ENCODE results near the gene SEC23A. TPM values are rescaled to one million over a fixed set of nuclear protein-coding genes. Genes with fewer than 3 reads are reported as not detected.
"Not testable (repeated sequence)": the region's sequence is repeated elsewhere in the genome, so short reads cannot be mapped to it uniquely, and the experiment has no call there.

Gene SEC23A
- total RNA-seq, 4 donors from 2014 or later: 88.6 to 290 (median 162) TPM

- H3K4me3 ChIP-seq: no peak overlapping the region
- TF ChIP-seq EP300 (IDR thresholded peaks at IDR 0.05; ENCODE audit: low read depth) (no peak), POLR2AphosphoS5 (IDR thresholded peaks at IDR 0.05) (no peak), POLR2A (IDR thresholded peaks at IDR 0.05) (no peak), CTCF (IDR thresholded peaks at IDR 0.05) (no peak)
- no peak overlapping the region for H3K27ac ChIP-seq
- H3K9me3 ChIP-seq: no peaks in the 10 kb centered on the region
- no peaks in the 10 kb centered on the region for H3K27me3 ChIP-seq
- no peaks in the 10 kb centered on the region for H3K4me1 ChIP-seq
- H3K36me3 ChIP-seq: no peaks in the 10 kb centered on the region
- intact Hi-C loops (cut with DNase I; ENCODE audit: low total_unique reads): no loop called here
- in situ Hi-C loops (cut with MboI; ENCODE audit: low pct_ligation_motif_present in 1 of 4, low pct_unique_long_range_greater_than_20kb in 1 of 4, low sequenced_read_pairs in 3 of 4): loop anchor here (10.0 to 25.0 kb wide), 2 partner anchors 291 to 304 kb away; no protein-coding TSS in a partner anchor
- WGBS, 2 donors (ENCODE audit: low coverage in 1 of 2): 79 to 94% methylated on average over 3 of the region's 3 CpGs
- DNase-seq: no peak
These were observed 87.0 kb downstream of the SEC23A start for GRCh38 chr14:39015964-39016577.

GRCh38 chr14:39015360-39015961 lies 87.6 kb downstream of the SEC23A start:
- WGBS, 2 donors (ENCODE audit: low coverage in 1 of 2): 32 to 38% methylated on average over 5 of the region's 5 CpGs
- peak; percentile 63 to 73 (median 70) for TF ChIP-seq CTCF (IDR thresholded peaks at IDR 0.05)
- no peak for TF ChIP-seq POLR2AphosphoS5 (IDR thresholded peaks at IDR 0.05)
- Histone ChIP-seq H3K9me3 (no peaks in the 10 kb centered on the region), H3K4me3 (no peak overlapping the region), H3K4me1 (no peaks in the 10 kb centered on the region), H3K27me3 (no peaks in the 10 kb centered on the region), H3K36me3 (no peaks in the 10 kb centered on the region), H3K27ac (no peak overlapping the region)
- intact Hi-C loops (cut with DNase I; ENCODE audit: low total_unique reads): no loop called here
- in situ Hi-C loops (cut with MboI; ENCODE audit: low pct_ligation_motif_present in 1 of 4, low pct_unique_long_range_greater_than_20kb in 1 of 4, low sequenced_read_pairs in 3 of 4): loop anchor here (10.0 to 25.0 kb wide), 2 partner anchors 291 to 303 kb away; no protein-coding TSS in a partner anchor
- peak; percentile 15 for DNase-seq

GRCh38 chr14:39014460-39014859 lies 88.6 kb downstream of the SEC23A start:
- WGBS, 2 donors (ENCODE audit: low coverage in 1 of 2): 43 to 86% methylated on average over 1 of the region's 1 CpG
- in situ Hi-C loops (cut with MboI; ENCODE audit: low pct_ligation_motif_present in 1 of 4, low pct_unique_long_range_greater_than_20kb in 1 of 4, low sequenced_read_pairs in 3 of 4): loop anchor here (10.0 to 25.0 kb wide), 2 partner anchors 290 to 302 kb away; no protein-coding TSS in a partner anchor
- intact Hi-C loops (cut with DNase I; ENCODE audit: low total_unique reads): no loop called here

GRCh38 chr14:39008965-39009364 lies 94.1 kb downstream of the SEC23A start:
- WGBS, 2 donors (ENCODE audit: low coverage in 1 of 2): 75 to 88% methylated on average over 1 of the region's 1 CpG

More at GRCh38 chr14:39014460-39014859, 88.6 kb downstream of the SEC23A start:
- Histone ChIP-seq H3K4me3 (no peak overlapping the region), H3K4me1 (no peaks in the 10 kb centered on the region), H3K27me3 (no peaks in the 10 kb centered on the region), H3K36me3 (no peaks in the 10 kb centered on the region), H3K9me3 (no peaks in the 10 kb centered on the region), H3K27ac (no peak overlapping the region)
- no peak for DNase-seq
- TF ChIP-seq POLR2AphosphoS5 (IDR thresholded peaks at IDR 0.05) (no peak), EP300 (IDR thresholded peaks at IDR 0.05; ENCODE audit: low read depth) (no peak), CTCF (IDR thresholded peaks at IDR 0.05) (no peak), POLR2A (IDR thresholded peaks at IDR 0.05) (no peak)

More at GRCh38 chr14:39008965-39009364, 94.1 kb downstream of the SEC23A start:
- DNase-seq; H3K27me3 ChIP-seq; H3K4me1 ChIP-seq; H3K36me3 ChIP-seq; H3K9me3 ChIP-seq; H3K27ac ChIP-seq; intact Hi-C loops (cut with DNase I; ENCODE audit: low total_unique reads); H3K4me3 ChIP-seq: not testable (repeated sequence)
- in situ Hi-C loops (cut with MboI; ENCODE audit: low pct_ligation_motif_present in 1 of 4, low pct_unique_long_range_greater_than_20kb in 1 of 4, low sequenced_read_pairs in 3 of 4): loop anchor here in 2 of 4 donors (25.0 kb wide), 1 partner anchor 297 kb away; no protein-coding TSS in a partner anchor
